22Rv1 (cell line): ENCODE data around the gene HIPK2.

ENCODE experiments used
- ZFX ChIP-seq: fragments of 450-650 bp; IDR thresholded peaks from 2 replicates; pipeline ENCODE4 v1.6.1; 2017; ENCODE audit warnings: antibody characterized with exemption, borderline replicate concordance
- TF ChIP-seq, protein P1 (sequence below): fragments of 450-650 bp; IDR thresholded peaks from 2 replicates; pipeline ENCODE4 v1.5.1; 2017; ENCODE audit warnings: mild to moderate bottlenecking

DNA sequence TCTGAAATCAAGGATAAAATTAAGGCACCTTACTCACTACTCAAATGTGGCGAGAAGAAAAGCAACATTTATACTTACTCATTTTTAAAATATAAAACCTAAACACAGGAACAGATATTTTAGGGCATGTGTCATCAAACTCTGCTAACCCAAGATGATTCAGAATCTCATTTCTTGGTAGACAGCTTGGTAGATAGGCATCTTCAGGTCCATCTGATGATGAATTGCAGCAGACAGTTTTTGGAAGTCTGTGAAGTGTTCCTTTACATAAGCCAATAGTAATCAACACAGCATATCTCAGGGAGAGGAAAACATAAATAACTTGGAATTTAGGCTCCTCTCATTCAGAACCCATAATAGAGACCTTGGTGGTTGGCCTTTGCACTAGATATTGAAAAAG is 3.4 kb downstream of the HIPK2 start:
- TF ChIP-seq, protein P1, sequence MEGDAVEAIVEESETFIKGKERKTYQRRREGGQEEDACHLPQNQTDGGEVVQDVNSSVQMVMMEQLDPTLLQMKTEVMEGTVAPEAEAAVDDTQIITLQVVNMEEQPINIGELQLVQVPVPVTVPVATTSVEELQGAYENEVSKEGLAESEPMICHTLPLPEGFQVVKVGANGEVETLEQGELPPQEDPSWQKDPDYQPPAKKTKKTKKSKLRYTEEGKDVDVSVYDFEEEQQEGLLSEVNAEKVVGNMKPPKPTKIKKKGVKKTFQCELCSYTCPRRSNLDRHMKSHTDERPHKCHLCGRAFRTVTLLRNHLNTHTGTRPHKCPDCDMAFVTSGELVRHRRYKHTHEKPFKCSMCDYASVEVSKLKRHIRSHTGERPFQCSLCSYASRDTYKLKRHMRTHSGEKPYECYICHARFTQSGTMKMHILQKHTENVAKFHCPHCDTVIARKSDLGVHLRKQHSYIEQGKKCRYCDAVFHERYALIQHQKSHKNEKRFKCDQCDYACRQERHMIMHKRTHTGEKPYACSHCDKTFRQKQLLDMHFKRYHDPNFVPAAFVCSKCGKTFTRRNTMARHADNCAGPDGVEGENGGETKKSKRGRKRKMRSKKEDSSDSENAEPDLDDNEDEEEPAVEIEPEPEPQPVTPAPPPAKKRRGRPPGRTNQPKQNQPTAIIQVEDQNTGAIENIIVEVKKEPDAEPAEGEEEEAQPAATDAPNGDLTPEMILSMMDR: no peak
- TF ChIP-seq ZFX: no peak
